Upper lobe of right lung (tissue), 1 donor: ENCODE data around the gene LNX1. TPM values are rescaled to one million over a fixed set of nuclear protein-coding genes. Genes with fewer than 3 reads are reported as not detected.

Experiments
- ATAC-seq: fragments of 200-7000 bp; cut with Tn5 transposase; one replicate; pipeline ENCODE4 v1.9.1; 2020; ENCODE audit warnings: mild to moderate bottlenecking, moderate library complexity
- DNase-seq: peaks from one replicate; pipeline ENCODE4 v3.0.0-alpha.2; 2020
- H3K27ac ChIP-seq: fragments of 200-600 bp; one replicate; pipeline ENCODE4 v1.8.0; 2022
- H3K27me3 ChIP-seq: fragments of 200-600 bp; one replicate; pipeline ENCODE4 v1.8.0; 2022; ENCODE audit warnings: mild to moderate bottlenecking
- H3K36me3 ChIP-seq: fragments of 200-600 bp; one replicate; pipeline ENCODE4 v1.8.0; 2022
- H3K4me1 ChIP-seq: fragments of 200-600 bp; one replicate; pipeline ENCODE4 v1.8.0; 2022
- H3K4me3 ChIP-seq: fragments of 200-600 bp; one replicate; pipeline ENCODE4 v1.8.0; 2022; ENCODE audit warnings: mild to moderate bottlenecking
- H3K9me3 ChIP-seq: fragments of 200-600 bp; one replicate; pipeline ENCODE4 v1.8.0; 2022
- CTCF ChIP-seq: fragments of 200-600 bp; IDR thresholded peaks from one replicate; pipeline ENCODE4 v1.8.0; 2022; ENCODE audit warnings: antibody characterized with exemption
- intact Hi-C: fragments of 100-400 bp; cut with DNase I; formaldehyde crosslinking; loops from one replicate; pipeline ENCODE4 v1.11.0; 2022
- total RNA-seq: library from RNA; stranded (reverse); fragmentation: NEBNext Ultra II Directional; extraction: Animal tissue kit (Norgen Biotek cat#: 25700); gene quantifications from one replicate; pipeline ENCODE4 v1.2.1, GENCODE V29; 2021
- donor health status: DM: no; HTN: yes; CAD: no; lungs with severe emphysema.

LNX1 gene
- total RNA-seq, 1 donor from 2014 or later, result 6.0 TPM

- Histone ChIP-seq H3K4me3 (no peak overlapping the region), H3K27ac (no peak overlapping the region), H3K4me1 (no peaks in the 10 kb centered on the region), H3K36me3 (no peaks in the 10 kb centered on the region), H3K27me3 (no peaks in the 10 kb centered on the region), H3K9me3 (no peaks in the 10 kb centered on the region)
- ATAC-seq (no peak), DNase-seq (no peak)
- intact Hi-C loops, result no loop called here
- TF ChIP-seq CTCF, result no peak
These were observed 7.6 kb upstream of the LNX1 start for GRCh38 chr4:53598901-53599300.

DNA sequence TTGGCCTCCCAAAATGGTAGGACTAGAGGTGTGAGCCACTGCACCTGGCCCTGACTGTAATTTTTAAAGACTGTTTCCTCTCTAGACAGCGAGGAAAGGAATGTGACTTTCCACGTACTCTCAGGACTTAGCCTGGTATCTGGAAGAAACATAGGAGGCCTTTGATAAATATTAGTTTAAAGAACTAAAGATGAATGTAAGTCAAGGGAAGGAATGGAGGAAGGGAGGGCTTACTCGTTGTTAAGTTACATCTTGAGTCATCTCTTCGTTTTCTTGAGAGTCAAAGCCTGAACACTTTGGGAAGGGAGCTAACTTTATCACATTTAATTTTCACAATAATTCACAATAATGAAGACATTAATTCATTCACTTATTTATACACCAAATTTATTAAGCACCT, 7.2 kb upstream of the LNX1 start:
- DNase-seq (no peak), ATAC-seq (no peak)
- no peaks in the 10 kb centered on the region for H3K27me3 ChIP-seq
- no peaks in the 10 kb centered on the region for H3K36me3 ChIP-seq
- no peaks in the 10 kb centered on the region for H3K9me3 ChIP-seq
- H3K4me1 ChIP-seq, result no peaks in the 10 kb centered on the region
- H3K4me3 ChIP-seq, result no peak overlapping the region
- no peak for TF ChIP-seq CTCF
- H3K27ac ChIP-seq, result no peak overlapping the region
- intact Hi-C loops, result no loop called here

GRCh38 chr4:53596901-53597300, 5.6 kb upstream of the LNX1 start:
- H3K27ac ChIP-seq, result no peak overlapping the region
- ATAC-seq (no peak), DNase-seq (no peak)
- intact Hi-C loops, result no loop called here
- H3K4me1 ChIP-seq, result no peaks in the 10 kb centered on the region
- no peaks in the 10 kb centered on the region for H3K27me3 ChIP-seq
- no peaks in the 10 kb centered on the region for H3K9me3 ChIP-seq
- no peak overlapping the region for H3K4me3 ChIP-seq
- no peaks in the 10 kb centered on the region for H3K36me3 ChIP-seq
- no peak for TF ChIP-seq CTCF

DNA sequence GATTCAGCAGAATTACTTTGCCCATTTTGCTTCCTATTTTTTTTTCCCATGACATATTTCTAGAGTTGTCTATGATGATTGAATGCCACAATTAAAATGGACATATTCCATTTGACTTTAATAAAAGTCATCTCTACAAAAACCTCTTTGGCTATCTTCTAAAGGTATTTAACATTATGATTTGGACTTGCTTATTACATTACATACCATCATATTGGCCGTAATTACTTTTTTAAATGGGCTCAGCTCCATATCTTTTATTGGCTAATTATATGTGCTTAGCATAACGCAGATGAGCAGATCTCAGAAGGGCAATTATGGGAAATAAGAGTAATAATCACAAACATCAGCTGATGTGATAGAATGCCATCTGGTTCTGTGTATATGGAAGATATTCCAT, 4.5 kb upstream of the LNX1 start:
- Histone ChIP-seq H3K9me3 (no peaks in the 10 kb centered on the region), H3K36me3 (no peaks in the 10 kb centered on the region), H3K27me3 (no peaks in the 10 kb centered on the region), H3K27ac (no peak overlapping the region), H3K4me3 (no peak overlapping the region), H3K4me1 (no peaks in the 10 kb centered on the region)
- no peak for TF ChIP-seq CTCF
- intact Hi-C loops, result no loop called here
- DNase-seq (no peak), ATAC-seq (no peak)

DNA sequence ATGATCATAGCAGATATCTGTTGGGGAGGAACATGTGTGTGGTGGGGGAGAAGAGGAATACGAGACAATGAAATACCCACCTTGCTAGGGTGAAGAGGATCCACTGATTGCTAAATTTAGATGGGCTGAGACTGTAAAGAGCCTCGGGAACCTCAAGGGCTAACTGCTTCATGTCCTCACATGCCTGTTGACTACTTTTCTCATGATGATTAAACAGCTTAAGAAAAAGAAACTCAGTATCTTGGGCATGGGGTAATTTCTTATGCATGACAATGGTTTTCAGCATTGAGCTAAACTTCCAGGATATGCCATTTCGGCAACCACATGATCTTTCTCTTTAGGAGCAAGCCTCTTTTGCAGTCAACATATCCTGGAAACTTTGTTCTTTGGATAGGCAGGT, 3.9 kb upstream of the LNX1 start:
- Histone ChIP-seq H3K4me1 (no peaks in the 10 kb centered on the region), H3K27me3 (no peaks in the 10 kb centered on the region), H3K4me3 (no peak overlapping the region), H3K36me3 (no peaks in the 10 kb centered on the region), H3K27ac (no peak overlapping the region), H3K9me3 (no peaks in the 10 kb centered on the region)
- no peak for ATAC-seq
- no peak for TF ChIP-seq CTCF
- intact Hi-C loops, result no loop called here
- DNase-seq, result no peak

GRCh38 chr4:53593765-53594164, 2.5 kb upstream of the LNX1 start:
- intact Hi-C loops, result no loop called here
- no peaks in the 10 kb centered on the region for H3K36me3 ChIP-seq

More at GRCh38 chr4:53593765-53594164, 2.5 kb upstream of the LNX1 start:
- ATAC-seq (no peak), DNase-seq (no peak)
- Histone ChIP-seq H3K9me3 (no peaks in the 10 kb centered on the region), H3K27ac (no peak overlapping the region), H3K4me1 (no peaks in the 10 kb centered on the region), H3K27me3 (no peaks in the 10 kb centered on the region), H3K4me3 (no peak overlapping the region)
- no peak for TF ChIP-seq CTCF
